ENCODE data around the gene PDLIM5.

DNA sequence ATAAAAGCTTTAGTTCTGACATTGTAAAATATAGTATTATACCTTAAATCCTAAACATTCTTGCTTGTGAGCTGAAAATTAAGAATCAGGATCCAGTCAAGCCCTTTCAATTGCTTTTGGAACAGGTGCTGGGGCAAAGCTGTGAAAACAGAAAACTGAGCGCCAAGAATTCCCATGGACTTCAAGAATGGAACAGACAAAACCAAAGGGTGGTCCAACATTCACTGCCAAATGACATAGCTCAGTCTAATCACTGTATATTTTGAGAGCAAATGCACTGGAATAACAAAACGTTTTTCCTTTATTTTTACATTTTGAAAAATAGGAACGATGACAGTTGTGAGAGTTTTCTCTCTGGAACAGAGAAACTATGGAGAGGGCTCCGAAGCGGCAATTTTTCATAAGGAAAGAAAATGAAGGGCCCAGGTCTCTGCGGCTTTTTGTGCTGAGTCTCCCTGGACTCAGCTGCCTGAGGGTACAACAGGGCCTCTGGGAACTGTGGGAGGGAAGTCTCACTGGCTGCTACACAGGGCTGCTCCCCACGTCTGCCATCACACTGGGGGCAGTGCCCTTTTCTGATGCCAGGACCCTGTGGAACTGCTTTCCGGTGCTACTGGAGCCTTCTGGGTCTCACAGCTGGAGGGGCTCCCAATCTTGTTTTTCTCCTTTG is 250.0 kb downstream of the PDLIM5 start:
- TF ChIP-seq GLIS3 (CRISPR knock-in tag; IDR thresholded peaks at IDR 0.05) (no peak), TOX (CRISPR knock-in tag; IDR thresholded peaks at IDR 0.05; ENCODE audit: borderline replicate concordance) (no peak), OSR1 (CRISPR knock-in tag; IDR thresholded peaks at IDR 0.05) (no peak), ZFP3 (CRISPR knock-in tag; IDR thresholded peaks at IDR 0.05) (no peak)
- TF ChIP-seq, protein P1, sequence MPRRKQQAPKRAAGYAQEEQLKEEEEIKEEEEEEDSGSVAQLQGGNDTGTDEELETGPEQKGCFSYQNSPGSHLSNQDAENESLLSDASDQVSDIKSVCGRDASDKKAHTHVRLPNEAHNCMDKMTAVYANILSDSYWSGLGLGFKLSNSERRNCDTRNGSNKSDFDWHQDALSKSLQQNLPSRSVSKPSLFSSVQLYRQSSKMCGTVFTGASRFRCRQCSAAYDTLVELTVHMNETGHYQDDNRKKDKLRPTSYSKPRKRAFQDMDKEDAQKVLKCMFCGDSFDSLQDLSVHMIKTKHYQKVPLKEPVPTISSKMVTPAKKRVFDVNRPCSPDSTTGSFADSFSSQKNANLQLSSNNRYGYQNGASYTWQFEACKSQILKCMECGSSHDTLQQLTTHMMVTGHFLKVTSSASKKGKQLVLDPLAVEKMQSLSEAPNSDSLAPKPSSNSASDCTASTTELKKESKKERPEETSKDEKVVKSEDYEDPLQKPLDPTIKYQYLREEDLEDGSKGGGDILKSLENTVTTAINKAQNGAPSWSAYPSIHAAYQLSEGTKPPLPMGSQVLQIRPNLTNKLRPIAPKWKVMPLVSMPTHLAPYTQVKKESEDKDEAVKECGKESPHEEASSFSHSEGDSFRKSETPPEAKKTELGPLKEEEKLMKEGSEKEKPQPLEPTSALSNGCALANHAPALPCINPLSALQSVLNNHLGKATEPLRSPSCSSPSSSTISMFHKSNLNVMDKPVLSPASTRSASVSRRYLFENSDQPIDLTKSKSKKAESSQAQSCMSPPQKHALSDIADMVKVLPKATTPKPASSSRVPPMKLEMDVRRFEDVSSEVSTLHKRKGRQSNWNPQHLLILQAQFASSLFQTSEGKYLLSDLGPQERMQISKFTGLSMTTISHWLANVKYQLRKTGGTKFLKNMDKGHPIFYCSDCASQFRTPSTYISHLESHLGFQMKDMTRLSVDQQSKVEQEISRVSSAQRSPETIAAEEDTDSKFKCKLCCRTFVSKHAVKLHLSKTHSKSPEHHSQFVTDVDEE (CRISPR knock-in tag; IDR thresholded peaks at IDR 0.05), result no peak

All from SK-N-SH treated with all-trans-retinoic acid at 6 μM for 48 hours (cell line).